Adrenal gland (tissue), 12 donors: ENCODE measurements around the gene CFAP53. TPM values are rescaled to one million over a fixed set of nuclear protein-coding genes. Genes with fewer than 3 reads are reported as not detected.
"Not testable (repeated sequence)": the region's sequence is repeated elsewhere in the genome, so short reads cannot be mapped to it uniquely, and the experiment has no call there.

Experiments
- DNase-seq, 7 donors: peaks; one replicate each; pipeline ENCODE4 v3.0.0-alpha.2; 2019 to 2020
- H3K27ac ChIP-seq, 5 donors: fragments of 200-600 bp; sonication (generic) in 4 of 5; 1 replicate in 3 of 5; 2 replicates in 2 of 5; pipeline versions ENCODE4 v1.5.1 to v1.8.0; 2016 to 2020; ENCODE audit warnings: mild to moderate bottlenecking in 1 of 5
- H3K27me3 ChIP-seq: fragments of 200-600 bp; 2 replicates; pipeline ENCODE4 v1.8.0; 2021
- H3K36me3 ChIP-seq, 2 donors: fragments of 200-600 bp; replicated peaks in 1 of 2; 1 replicate in 1 of 2; 2 replicates in 1 of 2; pipeline versions ENCODE4 v1.5.1 to v1.8.0; 2018 to 2022
- H3K4me1 ChIP-seq, 2 donors: fragments of 200-600 bp; replicated peaks in 1 of 2; 1 replicate in 1 of 2; 2 replicates in 1 of 2; pipeline versions ENCODE4 v1.5.1 to v1.8.0; 2018 to 2021
- H3K4me3 ChIP-seq, 4 donors: fragments of 200-600 bp; sonication (generic) in 3 of 4; one replicate each; pipeline ENCODE4 v1.5.1; 2016 to 2018
- H3K9me3 ChIP-seq, 3 donors: fragments of 200-600 bp; sonication (generic) in 1 of 3; replicated peaks in 1 of 3; 1 replicate in 2 of 3; 2 replicates in 1 of 3; pipeline versions ENCODE4 v1.5.1 to v1.8.0; 2016 to 2021
- POLR2A ChIP-seq, 2 donors: fragments of 450-650 bp; IDR thresholded peaks; one replicate each; pipeline ENCODE4 v1.6.1; 2017; ENCODE audit warnings: antibody characterized with exemption in 2 of 2, mild to moderate bottlenecking in 2 of 2, moderate library complexity in 1 of 2
- WGBS, 4 donors: extraction: QIAGEN DNeasy Blood & Tissue Kit in 2 of 4; methylation state at CpG; one replicate each; pipeline versions ENCODE4 v1.1.5 to v1.1.7; 2013 to 2017; 5-methylcytosine and 5-hydroxymethylcytosine counted together
- intact Hi-C, 2 donors: fragments of 100-400 bp; cut with DNase I; formaldehyde crosslinking; loops; one replicate each; pipeline versions ENCODE4 v1.14.1 to v1.15.0; 2022 to 2023
- polyA plus RNA-seq, 3 donors: library from polyadenylated mRNA; stranded (reverse); fragments of 200-250 nt in 2 of 3; fragments of 350-450 nt in 1 of 3; fragmentation: Illumina TruSeq in 1 of 3; extraction: RNeasy Lipid Tissue Mini Kit (QIAGEN cat#74804) in 1 of 3; gene quantifications; one replicate each; pipeline ENCODE4 v1.2.3, GENCODE V29; 2013 to 2014
- total RNA-seq, 9 donors: library from RNA; depleted of rRNA in 4 of 9; stranded (reverse); fragments of >200 nt in 4 of 9; fragments of 120-200 nt in 1 of 9; fragmentation: NEBNext Ultra II Directional in 1 of 9; extraction: Animal tissue kit (Norgen Biotek cat#: 25700) in 1 of 9; gene quantifications; one replicate each; pipeline versions ENCODE4 v1.1.0 to v1.2.4, GENCODE V29; 2013 to 2023
- TF ChIP-seq, protein P1 (sequence below), 6 experiments: fragments of 450-650 bp in 4 of 6; fragments of 200-600 bp in 2 of 6; sonication (generic) in 1 of 6; IDR thresholded peaks; 1 replicate in 5 of 6; 2 replicates in 1 of 6; pipeline versions ENCODE4 v1.5.1 to v1.8.0; 2016 to 2021; ENCODE audit warnings: antibody characterized with exemption in 6 of 6, mild to moderate bottlenecking in 2 of 6, moderate library complexity in 1 of 6
- donor health status: healthy with polysubstance abuse.
- donor health status: Bipolar disorder and iron deficiency.
- donor health status: DM: yes; HTN: yes; CAD: no.
- donor health status: DM: no; HTN: no; CAD: no.
- donor health status: DM: no; HTN: no; CAD: no.
- donor health status: DM: yes; HTN: yes; CAD: no.

Gene CFAP53
- total and polyA plus RNA-seq, 12 donors: 0.53 to 4.3 (median 1.3) TPM

DNA sequence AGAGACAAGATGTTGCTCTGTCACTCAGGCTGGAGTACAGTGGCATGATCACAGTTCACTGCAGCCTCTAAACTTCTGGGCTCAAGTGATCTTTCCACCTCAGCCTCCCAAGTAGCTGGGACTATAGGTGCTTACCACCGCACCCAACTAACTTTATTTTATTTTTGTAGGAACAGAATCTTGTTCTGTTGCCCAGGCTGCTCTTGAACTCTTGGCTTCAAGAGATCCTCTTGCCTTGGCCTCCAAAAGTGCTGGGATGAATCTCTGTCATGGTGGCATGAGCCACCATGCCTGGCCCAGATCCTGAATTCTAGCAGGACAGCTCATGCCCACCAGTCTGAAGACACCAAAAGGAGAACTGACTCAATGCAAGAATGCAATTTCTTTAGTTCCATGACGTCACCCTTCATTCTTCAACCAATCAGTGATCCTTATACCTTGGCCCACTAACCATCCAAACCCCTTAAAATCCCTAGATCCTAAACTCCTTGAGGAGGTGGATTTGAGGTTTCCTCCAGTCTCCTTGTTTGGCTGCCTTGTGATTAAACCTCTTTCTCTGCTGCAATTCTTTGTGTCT lies 46.8 kb upstream of the CFAP53 start:
- peaks cover 3 to 6% of the 10 kb centered on the region in 2 donors for H3K4me1 ChIP-seq
- intact Hi-C loops: loop anchor here in 1 of 2 donors (10.0 kb wide), 1 partner anchor 52 kb away; no protein-coding TSS in a partner anchor
- no peak overlapping the region for H3K27ac ChIP-seq
- no peaks in the 10 kb centered on the region for H3K36me3 ChIP-seq
- no peak for TF ChIP-seq POLR2A (IDR thresholded peaks at IDR 0.05)
- TF ChIP-seq, protein P1, sequence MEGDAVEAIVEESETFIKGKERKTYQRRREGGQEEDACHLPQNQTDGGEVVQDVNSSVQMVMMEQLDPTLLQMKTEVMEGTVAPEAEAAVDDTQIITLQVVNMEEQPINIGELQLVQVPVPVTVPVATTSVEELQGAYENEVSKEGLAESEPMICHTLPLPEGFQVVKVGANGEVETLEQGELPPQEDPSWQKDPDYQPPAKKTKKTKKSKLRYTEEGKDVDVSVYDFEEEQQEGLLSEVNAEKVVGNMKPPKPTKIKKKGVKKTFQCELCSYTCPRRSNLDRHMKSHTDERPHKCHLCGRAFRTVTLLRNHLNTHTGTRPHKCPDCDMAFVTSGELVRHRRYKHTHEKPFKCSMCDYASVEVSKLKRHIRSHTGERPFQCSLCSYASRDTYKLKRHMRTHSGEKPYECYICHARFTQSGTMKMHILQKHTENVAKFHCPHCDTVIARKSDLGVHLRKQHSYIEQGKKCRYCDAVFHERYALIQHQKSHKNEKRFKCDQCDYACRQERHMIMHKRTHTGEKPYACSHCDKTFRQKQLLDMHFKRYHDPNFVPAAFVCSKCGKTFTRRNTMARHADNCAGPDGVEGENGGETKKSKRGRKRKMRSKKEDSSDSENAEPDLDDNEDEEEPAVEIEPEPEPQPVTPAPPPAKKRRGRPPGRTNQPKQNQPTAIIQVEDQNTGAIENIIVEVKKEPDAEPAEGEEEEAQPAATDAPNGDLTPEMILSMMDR (IDR thresholded peaks at IDR 0.05): no peak
- H3K4me3 ChIP-seq: no peak overlapping the region
- peaks cover 5% of the 10 kb centered on the region for H3K27me3 ChIP-seq
- no peaks in the 10 kb centered on the region for H3K9me3 ChIP-seq
- 70 to 88% (median 80%) methylated on average over 2 of the region's 2 CpGs for WGBS, 4 donors
- DNase-seq: no peak

DNA sequence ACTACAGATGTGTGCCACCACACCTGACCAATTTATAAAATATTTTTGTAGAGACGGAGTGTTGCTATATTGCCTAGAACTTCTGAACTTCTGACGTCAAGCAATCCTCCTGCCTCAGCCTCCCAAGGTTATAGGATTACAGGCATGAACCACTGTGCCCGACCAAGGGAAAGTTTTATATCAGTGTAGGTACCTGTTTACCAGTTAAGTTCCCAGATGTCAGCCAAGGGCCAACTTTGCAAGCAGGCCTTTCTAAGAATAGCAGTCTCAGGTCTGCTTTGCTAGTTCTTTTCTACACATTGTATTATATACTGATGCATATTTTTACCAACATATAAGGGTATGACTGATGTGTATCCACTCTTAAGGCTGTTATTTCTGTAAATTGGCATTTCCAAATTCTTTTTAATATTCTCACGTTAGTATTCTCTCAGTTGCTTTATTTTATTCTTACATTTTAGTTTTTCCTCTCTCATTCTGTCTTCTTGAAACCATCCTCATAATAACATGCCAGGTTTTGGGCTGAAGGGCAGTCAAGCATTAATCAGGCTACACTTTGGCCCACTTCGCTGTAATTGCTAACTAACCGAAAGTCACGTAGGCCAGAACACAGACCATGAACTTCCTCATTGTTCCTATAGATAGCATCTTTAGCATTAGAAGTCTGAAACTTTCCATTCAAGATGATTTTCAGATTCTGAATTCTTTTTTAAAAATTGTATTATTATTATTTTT lies 46.2 kb upstream of the CFAP53 start:
- Histone ChIP-seq H3K4me3 (no peak overlapping the region), H3K9me3 (no peaks in the 10 kb centered on the region), H3K4me1 (peaks cover 3 to 9% of the 10 kb centered on the region in 2 donors), H3K27ac (no peak overlapping the region), H3K27me3 (peaks cover 5% of the 10 kb centered on the region), H3K36me3 (no peaks in the 10 kb centered on the region)
- intact Hi-C loops: loop anchor here in 1 of 2 donors (10.0 kb wide), 1 partner anchor 52 kb away; no protein-coding TSS in a partner anchor
- 75% methylated on average over 7 of the region's 7 CpGs for WGBS, 4 donors
- TF ChIP-seq POLR2A (IDR thresholded peaks at IDR 0.05): no peak
- TF ChIP-seq, protein P1 (IDR thresholded peaks at IDR 0.05): no peak
- DNase-seq: no peak

DNA sequence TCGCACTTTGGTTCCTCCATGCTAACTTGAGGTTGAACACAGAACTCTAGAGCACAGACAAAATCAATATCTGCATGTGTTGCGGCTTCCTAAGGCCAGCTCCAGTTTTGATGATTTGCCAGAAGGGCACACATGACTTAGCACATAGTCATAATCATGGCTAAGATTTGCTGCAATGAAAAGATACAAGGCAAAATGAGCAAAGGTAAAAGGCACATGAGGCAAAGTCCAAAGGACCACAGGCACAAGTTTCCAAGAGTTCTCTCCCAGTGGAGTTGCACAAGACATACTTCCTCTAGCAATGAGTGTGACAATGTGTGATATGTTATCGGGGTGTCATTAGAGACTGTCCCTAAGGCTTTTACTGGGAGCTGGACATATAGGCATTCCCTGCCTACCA lies 45.4 kb upstream of the CFAP53 start:
- 69 to 88% (median 84%) methylated on average over 3 of the region's 3 CpGs for WGBS, 4 donors
- no peaks in the 10 kb centered on the region for H3K9me3 ChIP-seq
- intact Hi-C loops: loop anchor here in 1 of 2 donors (10.0 kb wide), 1 partner anchor 53 kb away; no protein-coding TSS in a partner anchor
- no peak overlapping the region for H3K4me3 ChIP-seq
- no peak for DNase-seq
- H3K27me3 ChIP-seq: peaks cover 5% of the 10 kb centered on the region
- no peak overlapping the region for H3K27ac ChIP-seq
- H3K4me1 ChIP-seq: peaks cover 3 to 9% of the 10 kb centered on the region in 2 donors
- H3K36me3 ChIP-seq: no peaks in the 10 kb centered on the region
- TF ChIP-seq POLR2A (IDR thresholded peaks at IDR 0.05): no peak
- TF ChIP-seq, protein P1 (IDR thresholded peaks at IDR 0.05): no peak

DNA sequence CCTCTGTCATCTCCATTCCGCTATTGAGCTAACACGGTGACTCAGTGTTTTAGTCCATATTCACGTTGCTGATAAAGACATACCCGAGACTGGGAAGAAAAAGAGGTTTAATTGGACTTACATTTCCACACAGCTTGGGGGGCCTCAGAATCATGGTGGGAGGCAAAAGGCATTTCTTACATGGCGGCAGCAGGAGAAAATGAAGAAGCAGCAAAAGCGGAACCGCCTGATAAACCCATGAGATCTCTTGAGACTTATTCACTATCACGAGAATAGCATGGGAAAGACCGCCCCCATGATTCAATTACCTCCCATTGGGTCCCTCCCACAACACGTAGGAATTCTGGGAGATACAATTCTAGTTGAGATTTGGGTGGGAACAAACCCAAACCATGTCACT lies 43.8 kb upstream of the CFAP53 start:
- TF ChIP-seq, protein P1 (IDR thresholded peaks at IDR 0.05): no peak
- TF ChIP-seq POLR2A (IDR thresholded peaks at IDR 0.05): no peak
- 79 to 85% (median 81%) methylated on average over 10 of the region's 10 CpGs for WGBS, 4 donors
- Histone ChIP-seq H3K4me3 (no peak overlapping the region), H3K36me3 (no peaks in the 10 kb centered on the region), H3K27me3 (peaks cover 5% of the 10 kb centered on the region), H3K4me1 (peaks cover 3 to 9% of the 10 kb centered on the region in 2 donors), H3K27ac (no peak overlapping the region), H3K9me3 (no peaks in the 10 kb centered on the region)
- DNase-seq: no peak
- intact Hi-C loops: loop anchor here in 1 of 2 donors (10.0 kb wide), 1 partner anchor 55 kb away; no protein-coding TSS in a partner anchor

DNA sequence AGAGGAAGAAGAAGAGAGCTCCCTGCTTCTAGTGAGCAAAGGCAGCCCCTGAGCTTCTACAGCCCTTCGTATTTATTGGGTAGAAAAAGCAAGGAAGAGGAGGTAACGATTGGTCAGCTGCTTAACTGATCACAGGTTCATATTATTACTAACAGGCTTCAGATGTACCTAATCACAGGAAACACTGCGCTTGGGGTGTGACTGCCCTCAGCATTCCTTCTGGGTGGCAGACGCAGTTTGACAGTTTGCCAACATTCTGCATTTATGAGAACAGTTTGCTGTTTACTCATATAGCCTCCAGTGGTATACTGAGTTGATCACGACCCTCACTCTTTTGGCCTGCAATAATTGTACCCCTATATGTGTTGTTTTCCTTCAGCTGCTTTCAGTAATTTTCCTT lies 42.6 kb upstream of the CFAP53 start:
- DNase-seq, H3K4me1 ChIP-seq, H3K4me3 ChIP-seq, H3K27ac ChIP-seq, H3K9me3 ChIP-seq, intact Hi-C loops, H3K27me3 ChIP-seq, H3K36me3 ChIP-seq: not testable (repeated sequence)
- 72 to 81% (median 77%) methylated on average over 5 of the region's 5 CpGs for WGBS, 4 donors
